ENCODE data around the gene SLX1A.
"Not testable (repeated sequence)": the region's sequence is repeated elsewhere in the genome, so short reads cannot be mapped to it uniquely, and the experiment has no call there.

Gene SLX1A

GRCh38 chr16:30184096-30184890 lies 9.4 kb upstream of the SLX1A start:
- DNase-seq (ENCODE audit: low spot score) (no peak), FAIRE-seq (no peak)

GRCh38 chr16:30184891-30185682 lies 8.6 kb upstream of the SLX1A start:
- FAIRE-seq: no peak
- no peak for DNase-seq (ENCODE audit: low spot score)

- FAIRE-seq (no peak), DNase-seq (ENCODE audit: low spot score) (no peak)
Observed at GRCh38 chr16:30185683-30186421, 7.8 kb upstream of the SLX1A start.

- FAIRE-seq (no peak), DNase-seq (ENCODE audit: low spot score) (no peak)
Observed at GRCh38 chr16:30186444-30186781, 7.3 kb upstream of the SLX1A start.

- FAIRE-seq (no peak), DNase-seq (ENCODE audit: low spot score) (no peak)
Observed at GRCh38 chr16:30186782-30187555, 6.7 kb upstream of the SLX1A start.

- no peak for FAIRE-seq
- DNase-seq (ENCODE audit: low spot score): no peak
Observed at GRCh38 chr16:30187556-30187865, 6.2 kb upstream of the SLX1A start.

- FAIRE-seq: no peak
- DNase-seq (ENCODE audit: low spot score): no peak
Observed at GRCh38 chr16:30187971-30188561, 5.6 kb upstream of the SLX1A start.

- DNase-seq (ENCODE audit: low spot score); FAIRE-seq: not testable (repeated sequence)
Observed at GRCh38 chr16:30191158-30191557, 2.5 kb upstream of the SLX1A start.

GRCh38 chr16:30193098-30193497 lies 577 bp upstream of the SLX1A start:
- not testable (repeated sequence) for DNase-seq (ENCODE audit: low spot score); FAIRE-seq

GRCh38 chr16:30194172-30194925 lies 674 bp downstream of the SLX1A start:
- FAIRE-seq: not testable (repeated sequence)

GRCh38 chr16:30197001-30197400 lies 3.3 kb downstream of the SLX1A start:
- not testable (repeated sequence) for DNase-seq (ENCODE audit: low spot score); FAIRE-seq

More at GRCh38 chr16:30194172-30194925, 674 bp downstream of the SLX1A start:
- not testable (repeated sequence) for DNase-seq (ENCODE audit: low spot score)

- FAIRE-seq; DNase-seq (ENCODE audit: low spot score): not testable (repeated sequence)
Observed at GRCh38 chr16:30199049-30199448, 5.4 kb downstream of the SLX1A start, which contains the start of gene SULT1A3. Gene SULT1A3, plus strand, starts transcription at chr16:30199255. Its CDS starts 1,474 bp downstream, at chr16:30200729.

GRCh38 chr16:30199608-30200343 lies 6.1 kb downstream of the SLX1A start:
- FAIRE-seq; DNase-seq (ENCODE audit: low spot score): not testable (repeated sequence)

GRCh38 chr16:30205541-30206236 lies 12.0 kb downstream of the SLX1A start:
- not testable (repeated sequence) for DNase-seq (ENCODE audit: low spot score); FAIRE-seq

GRCh38 chr16:30206252-30206651 lies 12.6 kb downstream of the SLX1A start:
- FAIRE-seq; DNase-seq (ENCODE audit: low spot score): not testable (repeated sequence)

GRCh38 chr16:30207063-30207704 lies 13.5 kb downstream of the SLX1A start:
- FAIRE-seq; DNase-seq (ENCODE audit: low spot score): not testable (repeated sequence)

- not testable (repeated sequence) for FAIRE-seq
Observed at GRCh38 chr16:30209032-30209431, 15.4 kb downstream of the SLX1A start.

GRCh38 chr16:30211414-30211813 lies 17.7 kb downstream of the SLX1A start:
- FAIRE-seq; DNase-seq (ENCODE audit: low spot score): not testable (repeated sequence)

More at GRCh38 chr16:30209032-30209431, 15.4 kb downstream of the SLX1A start:
- not testable (repeated sequence) for DNase-seq (ENCODE audit: low spot score)

Measured in urothelium cell line (cell line).